Kidney tubule cell (primary cell): ENCODE data around the gene CENPX.

Source experiments
- DNase-seq: peaks from one replicate; pipeline ENCODE4 v3.0.0-alpha.2; 2018; ENCODE audit warnings: low spot score

Gene CENPX

DNA sequence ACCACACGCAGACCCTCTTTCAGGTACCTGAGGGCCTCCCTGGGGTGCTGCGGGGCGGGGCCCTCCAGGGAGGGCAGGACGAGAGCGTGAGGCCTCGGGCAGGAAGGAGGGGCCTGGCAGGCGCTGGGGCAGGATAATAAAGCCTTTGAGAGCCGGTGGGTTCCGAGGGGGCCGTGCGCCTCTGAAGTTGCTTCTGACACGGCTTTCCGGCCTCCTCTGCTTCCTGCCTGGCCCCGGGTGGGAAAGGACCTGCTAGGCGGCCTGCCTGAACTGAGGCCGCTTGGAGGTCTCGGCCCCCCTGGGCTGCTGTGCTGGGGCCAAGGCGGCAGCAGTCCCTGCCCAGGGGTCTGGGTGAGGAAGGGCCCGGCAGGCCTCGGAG lies 10.4 kb downstream of the CENPX start:
- no peak for DNase-seq

DNA sequence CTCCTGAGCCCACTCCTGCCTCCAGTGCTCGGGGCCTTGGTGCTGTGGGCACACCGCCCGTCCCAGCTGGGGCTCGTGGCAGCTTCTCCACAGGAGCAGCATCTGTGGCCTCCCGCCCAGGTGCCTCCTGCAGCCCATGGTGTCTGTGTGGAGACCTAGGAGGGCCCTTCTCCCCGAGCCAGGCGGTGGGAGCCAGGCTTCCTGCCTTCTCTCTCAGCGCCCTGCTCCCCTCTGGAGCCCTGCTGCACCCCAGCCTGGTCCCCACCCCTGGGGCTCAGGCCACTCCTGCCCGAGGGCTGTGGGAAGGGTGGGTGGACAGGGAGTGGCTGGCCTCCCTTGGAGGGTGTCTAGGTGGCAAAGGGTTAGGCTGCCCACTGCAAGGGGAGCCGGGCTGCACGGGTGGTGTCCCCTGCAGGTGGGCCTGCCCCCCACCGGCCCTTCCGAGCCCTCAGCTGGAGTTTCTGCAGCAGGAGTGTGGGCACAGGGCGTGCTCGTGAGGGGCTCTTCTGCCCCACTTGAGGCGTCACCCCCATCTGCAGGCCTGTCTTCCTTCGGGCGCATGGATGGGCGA lies 11.0 kb downstream of the CENPX start:
- no peak for DNase-seq

DNA sequence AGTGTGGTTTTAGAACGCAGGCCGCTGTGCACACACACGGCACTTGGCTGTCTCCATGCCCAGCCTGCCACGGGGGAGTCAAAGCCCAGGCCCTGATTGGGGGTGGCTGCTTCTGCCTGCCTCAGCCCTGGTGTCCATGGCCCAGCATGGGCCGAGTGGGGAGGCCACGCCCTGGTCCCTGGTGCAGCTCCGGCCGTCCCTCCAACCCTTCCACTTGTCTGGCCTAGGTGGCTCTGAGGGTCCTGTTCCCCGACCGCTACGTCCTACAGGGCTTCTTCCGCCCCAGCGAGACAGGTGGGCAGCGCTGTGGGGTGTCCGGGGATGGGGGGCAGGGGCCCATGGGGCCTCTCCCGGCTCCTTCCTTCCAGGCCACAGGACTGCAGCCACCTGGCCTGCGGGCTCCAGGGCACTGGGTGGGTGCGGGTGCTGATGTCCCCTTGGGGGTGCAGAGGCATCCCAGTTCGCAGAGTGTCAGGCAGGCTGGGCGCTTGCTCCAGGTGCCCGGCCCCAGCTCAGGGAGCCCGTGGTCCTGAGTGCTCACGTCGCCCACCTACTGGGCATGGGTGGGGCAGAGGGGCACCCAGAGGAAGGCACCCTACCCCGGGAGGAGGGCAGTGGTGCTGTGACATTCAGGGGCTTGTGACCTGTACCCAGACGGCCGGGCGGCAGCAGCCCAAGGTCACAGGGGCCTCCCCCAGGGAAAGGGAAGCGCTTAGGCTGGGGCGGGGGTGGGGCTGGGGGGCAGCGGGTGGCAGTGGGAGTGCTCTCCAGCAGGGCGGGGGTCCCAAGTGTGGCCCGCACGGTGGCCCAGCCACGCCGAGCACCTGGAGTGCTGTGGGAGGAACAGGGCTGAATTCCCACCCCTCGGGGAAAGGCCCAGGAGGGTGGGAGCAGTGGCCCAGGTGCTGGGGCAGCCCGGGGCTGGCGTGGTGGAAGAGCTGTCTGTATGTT lies 11.8 kb downstream of the CENPX start:
- no peak for DNase-seq

DNA sequence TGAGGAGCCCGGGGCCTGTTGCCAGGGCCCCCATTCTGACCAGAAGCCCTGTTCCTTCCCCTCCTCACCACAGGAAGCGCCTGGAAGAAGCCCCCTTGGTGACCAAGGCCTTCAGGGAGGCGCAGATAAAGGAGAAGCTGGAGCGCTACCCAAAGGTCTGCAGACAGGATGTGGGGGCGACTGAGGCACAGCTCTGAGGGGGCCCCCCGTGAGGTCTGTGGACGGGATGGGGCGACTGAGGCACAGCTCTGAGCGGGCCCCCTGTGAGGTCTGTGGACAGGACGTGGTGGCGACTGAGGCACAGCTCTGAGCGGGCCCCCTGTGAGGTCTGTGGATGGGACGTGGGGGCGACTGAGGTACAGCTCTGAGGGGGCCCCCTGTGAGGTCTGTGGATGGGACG lies 13.3 kb downstream of the CENPX start:
- no peak for DNase-seq

DNA sequence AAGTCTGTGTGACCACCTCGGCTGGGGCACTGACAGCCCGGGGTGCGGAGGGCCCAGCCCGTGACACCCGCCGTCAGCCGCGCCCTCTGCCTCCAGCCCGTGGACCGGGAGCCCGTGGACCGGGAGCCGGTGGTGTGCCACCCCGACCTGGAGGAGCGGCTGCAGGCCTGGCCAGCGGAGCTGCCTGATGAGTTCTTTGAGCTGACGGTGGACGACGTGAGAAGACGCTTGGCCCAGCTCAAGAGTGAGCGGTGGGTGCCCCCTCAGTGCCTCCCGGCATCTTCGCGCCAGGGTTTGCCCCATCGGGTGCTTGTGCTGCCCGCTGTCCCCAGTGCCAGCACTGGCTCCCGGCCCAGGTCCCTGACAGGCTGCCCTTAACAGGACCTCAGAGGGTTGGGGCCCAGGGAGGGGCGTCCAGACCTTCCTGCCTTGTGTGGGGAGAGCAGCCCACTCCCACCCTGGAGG lies 13.7 kb downstream of the CENPX start:
- no peak for DNase-seq

DNA sequence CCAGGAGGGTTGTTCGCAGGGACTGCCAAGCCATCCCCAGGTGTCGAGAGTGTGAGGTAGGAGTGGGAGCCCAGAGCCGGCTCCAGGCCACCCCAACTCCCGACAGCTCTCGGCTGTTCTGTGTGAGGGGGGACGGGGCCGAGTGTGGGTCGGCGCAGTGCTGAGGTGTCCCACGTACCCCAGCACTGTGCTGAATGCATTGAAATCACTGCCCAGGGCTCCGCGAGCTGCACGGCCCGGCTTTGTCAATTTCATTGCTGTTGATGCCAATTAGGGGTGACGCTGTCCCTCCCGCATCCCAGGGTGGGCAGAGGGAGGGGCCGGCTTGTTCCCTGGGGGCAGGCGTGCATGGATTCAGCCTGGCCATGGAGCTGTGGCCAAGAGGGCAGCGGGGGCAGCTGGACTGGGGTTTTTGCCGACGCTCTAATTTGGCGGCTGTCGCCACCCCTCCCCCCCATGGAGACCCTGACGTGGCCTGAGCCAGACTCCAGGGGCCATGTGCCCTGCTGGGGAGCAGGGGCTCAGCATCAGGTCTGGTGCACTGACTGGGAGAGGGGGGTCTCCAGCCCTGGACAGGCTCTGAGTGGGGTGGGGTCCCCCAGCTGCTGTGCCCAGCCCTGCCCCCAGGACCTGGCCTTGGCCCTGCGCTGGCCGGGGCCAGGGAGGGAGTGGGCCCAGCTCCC lies 14.3 kb downstream of the CENPX start:
- DNase-seq, result no peak

DNA sequence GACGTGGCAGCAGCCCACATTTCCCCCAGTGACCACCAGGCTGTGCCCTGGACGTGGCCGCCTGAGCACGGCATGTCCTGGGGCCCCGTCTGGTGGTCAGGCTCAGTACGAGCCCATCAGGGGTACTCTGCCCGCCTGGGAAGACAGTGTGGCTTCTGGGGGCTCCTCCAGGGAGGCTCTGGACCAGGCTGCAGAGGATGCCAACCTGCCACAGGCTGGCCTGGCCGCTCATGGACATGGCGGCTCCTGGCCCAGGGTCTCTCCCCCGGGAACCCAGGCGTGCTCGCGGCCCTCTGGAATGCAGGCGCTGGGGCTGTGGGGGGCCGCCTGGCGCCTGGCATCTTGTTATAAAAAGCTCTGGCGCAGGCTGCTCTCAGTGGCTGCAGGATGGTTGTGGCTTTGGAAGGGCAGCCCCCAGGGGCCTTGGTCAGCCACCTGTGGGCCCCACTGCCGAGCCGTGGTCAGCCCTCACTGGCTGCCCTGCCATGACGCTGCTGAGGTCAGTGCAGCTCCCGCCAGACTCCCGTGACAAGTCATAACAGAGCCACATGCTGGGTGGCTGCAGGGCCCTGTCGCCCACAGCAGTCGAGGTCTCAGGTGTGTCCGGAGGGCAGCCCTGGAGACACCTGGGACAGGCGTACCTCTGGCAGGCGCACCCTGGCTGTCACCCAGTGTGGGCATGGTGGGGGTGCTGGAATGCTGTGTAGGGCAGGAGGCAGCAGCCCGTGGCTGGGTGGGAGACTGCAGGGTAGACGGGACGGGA lies 15.0 kb downstream of the CENPX start:
- no peak for DNase-seq

DNA sequence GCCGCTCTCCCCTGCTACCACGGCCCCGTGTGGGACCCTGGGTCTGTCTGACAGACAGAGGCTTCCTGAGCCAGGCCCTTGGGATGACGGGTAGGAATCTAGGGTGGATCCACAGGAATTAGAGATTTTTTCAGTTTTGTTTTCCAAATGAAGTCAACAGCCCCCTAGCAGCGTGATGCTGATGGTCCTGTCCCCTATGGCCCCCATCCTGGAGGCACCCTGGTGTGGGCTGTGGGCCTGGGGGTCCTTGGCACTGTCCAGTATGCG lies 15.5 kb downstream of the CENPX start:
- no peak for DNase-seq

DNA sequence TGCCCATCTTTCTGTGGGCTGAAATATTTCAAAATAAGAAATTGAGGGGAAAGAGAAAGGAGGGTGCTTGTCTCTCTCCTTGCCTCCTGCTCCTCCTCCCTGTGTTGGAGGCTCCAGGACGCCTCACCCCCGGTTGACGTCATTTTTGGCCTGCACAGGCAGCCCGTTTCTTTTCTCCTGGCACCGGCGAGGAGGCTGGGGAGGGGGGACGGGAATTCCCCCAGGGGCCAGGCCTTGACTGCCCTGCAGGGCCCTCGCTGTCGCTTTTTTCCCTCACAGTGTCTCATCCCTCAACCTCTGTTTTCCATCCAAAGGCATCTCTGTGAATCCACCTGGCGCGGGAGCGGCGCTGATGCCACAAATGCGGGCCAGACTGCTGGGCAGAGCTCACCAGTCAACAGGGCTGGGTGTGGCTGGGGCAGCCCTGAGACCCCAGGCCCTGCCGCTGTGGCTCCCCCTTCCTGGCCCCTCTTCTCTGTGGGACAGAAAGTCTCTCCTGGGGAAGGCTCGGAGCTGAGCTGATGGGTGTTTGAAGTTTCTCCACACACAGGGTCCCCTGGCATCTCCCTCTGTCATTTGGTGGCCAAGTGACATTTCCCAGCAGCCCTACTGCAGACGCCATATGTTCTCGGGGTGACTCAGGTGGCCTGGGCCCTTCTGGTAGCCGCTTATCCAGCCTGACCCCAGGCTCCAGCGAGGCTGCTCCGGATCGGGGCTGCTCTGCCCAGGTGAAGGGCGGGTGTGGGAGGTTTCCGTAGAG lies 16.0 kb downstream of the CENPX start:
- no peak for DNase-seq

DNA sequence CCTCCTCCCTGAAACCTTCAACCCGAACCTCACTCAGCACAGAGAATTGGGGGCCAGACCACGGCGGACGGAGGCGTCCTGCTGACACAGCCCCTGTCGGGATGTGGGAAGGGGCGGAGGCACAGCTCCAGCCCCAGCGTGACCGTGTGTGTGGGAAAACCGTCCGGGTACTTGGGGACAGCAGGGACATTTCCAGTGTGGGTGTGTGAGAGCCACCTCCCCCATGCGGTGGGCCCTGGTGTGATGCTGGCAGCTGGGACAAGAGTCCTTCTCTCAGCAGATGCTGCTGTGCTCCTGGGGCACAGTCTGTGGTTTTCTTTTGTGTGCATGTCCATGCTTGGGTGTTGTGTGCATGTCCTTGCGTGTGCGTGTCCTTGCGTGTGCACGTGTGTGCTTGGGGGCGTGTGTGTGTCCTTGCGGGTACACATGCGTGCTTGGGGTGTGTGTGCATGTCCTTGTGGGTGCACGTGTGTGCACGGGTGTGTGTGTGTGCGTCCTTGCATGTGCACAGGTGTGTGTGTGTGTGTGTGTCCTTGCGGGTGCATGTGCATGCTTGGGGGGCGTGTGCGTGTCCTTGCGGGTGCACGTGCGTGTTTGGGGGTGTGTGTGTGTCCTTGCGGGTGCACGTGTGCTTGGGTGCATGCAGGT lies 16.9 kb downstream of the CENPX start:
- no peak for DNase-seq

DNA sequence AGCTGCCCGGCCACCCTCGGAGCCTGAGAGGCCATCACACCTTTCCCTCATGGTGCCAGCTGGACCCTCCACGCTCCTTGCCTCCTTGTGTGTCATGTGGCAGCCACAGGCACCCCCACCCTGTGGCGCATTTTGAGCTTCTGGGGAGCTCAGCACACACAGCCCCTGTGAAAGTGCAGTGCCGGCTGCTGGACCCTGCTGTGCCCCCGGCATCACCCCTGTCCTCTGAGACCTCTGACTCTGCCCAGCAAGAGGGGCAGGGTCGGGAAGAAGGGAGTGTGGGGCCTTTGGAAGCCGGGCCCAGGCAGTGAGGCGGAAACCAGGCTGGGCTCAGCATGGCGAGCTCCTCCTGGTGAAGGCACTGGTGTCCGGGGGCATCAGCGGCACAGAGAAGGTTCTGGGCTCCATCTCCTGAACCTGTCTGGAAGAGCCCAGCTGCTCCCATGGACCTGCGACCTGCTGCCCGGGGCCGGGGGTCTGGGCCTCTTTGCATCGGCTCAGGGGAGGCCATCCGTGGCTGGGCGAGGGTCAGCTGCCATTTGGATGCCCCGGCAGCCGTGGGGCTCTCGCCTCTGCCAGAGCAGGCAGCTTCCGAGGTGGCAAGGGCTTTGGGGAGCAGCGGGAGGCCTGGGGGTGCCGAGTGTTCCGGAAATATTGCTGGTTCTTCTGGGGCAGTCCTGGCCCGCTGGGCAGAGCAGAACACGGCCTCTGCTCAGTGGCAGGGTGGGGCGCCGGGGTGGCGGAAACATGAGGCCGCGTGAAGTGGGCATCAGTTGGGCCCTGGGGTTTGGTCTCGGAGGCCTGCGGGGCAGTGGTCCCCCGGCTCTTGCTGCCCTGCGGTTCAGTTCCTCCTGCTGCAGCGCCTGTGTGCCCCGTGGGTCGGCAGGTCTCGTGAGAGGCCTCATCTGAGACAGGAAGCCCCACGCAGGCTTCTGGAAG lies 17.9 kb downstream of the CENPX start:
- DNase-seq, result no peak

DNA sequence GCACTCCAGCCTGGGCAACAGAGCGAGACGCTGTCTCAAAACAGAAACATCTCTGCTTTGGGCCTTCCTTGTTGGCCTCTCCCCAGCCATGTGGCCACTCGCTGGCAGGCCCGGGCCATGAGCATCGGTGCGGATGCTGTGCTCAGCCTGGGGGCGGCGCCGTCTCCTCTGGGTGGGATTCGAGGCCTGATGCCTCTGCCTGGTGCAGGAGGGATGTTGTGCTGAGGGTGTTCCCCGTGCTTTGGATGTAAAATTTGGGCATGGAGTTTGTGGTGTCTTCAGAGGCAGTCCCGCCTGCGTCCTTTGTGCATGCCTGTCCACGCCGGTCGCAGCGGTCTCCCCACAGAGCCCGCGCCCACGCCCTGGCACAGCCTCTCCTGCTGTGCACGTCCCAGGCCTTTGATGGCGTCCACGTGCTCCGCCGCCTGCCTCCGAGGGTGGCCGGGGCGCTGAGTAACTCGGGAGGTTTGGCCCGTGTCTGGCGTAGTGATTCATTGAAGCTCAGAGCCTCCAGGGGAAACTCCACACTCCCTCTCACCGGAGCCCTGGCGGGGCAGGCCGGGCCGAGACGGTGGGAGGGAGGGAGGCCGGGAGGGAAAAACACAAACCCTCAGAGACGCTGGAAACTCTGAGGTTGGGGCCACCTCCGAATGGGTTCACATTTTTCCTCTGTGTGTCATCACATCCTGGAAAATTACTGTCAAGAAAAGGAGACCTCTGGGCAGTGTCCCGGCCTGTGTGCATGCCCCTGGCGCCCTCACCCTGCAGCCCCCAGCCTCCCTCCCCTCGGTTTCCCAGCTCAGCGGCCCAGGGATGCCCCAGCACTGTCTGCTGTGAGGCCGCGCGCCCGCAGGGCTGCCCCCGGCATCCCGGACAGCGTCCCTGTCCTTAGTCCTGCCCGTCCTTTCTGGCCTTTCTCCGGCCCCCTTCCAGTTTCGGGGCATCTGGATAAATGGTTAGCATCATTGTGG lies 19.0 kb downstream of the CENPX start:
- DNase-seq, result peak; percentile 97

DNA sequence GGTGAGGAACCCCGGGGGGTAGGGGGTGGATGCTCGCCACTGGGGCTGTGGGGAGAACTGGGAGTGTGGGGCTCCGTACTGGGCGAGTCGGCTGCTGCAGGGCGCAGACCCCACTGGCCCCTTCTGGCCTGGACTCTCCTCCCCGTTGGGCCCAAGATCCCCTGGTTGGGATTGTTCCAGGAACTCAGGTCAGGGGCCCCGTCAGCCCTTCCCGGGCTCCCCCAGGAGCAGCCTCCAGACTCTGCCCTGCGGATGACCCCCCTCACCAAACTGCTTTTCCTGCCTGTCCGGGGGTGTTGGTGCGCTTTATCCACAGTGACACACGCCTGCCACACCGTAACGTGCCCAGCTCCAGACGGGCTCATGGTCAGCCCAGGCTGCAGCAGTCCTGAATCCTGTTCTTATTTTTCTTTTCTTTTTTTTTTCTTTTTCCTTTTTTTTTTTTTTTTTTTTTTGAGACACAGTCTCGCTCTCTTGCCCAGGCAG lies 21.1 kb downstream of the CENPX start:
- no peak for DNase-seq

DNA sequence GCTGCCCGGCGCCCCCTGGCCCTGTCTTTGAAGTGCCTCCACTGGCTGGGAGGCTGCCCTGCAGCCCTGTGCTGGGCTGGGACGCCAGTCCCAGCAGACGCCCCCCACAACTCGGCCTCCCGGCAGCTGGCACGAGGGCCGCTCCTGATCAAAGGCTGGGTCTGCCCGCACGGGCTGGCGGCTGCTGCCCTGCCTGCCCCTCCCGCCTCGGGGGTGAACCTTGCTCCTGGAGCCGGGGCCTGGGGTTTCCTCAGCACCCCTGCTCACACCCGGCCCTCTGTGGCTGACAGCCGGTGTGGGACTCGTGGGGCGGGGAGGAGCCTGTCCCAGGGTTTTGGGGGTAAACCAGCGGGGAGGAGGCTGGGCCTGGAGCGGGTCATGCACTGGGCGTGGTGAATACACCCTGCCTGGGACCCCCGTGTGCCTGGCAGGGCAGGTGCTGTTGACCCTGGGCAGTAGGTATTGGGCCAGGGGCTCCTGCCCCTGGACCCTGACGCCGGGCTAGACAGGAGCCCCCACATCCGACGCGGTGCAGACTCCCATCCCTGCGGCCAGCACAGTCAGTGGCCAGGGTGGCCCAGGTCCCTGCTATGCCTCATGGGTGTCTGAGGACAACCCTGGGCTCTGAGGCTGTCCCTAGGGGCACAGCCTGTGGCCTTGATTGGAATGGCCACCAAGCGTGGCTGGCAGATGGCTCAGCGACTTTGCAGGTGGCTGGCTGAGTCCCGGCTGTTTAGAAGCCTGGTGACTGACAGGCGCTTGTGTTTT lies 21.7 kb downstream of the CENPX start:
- DNase-seq, result no peak

DNA sequence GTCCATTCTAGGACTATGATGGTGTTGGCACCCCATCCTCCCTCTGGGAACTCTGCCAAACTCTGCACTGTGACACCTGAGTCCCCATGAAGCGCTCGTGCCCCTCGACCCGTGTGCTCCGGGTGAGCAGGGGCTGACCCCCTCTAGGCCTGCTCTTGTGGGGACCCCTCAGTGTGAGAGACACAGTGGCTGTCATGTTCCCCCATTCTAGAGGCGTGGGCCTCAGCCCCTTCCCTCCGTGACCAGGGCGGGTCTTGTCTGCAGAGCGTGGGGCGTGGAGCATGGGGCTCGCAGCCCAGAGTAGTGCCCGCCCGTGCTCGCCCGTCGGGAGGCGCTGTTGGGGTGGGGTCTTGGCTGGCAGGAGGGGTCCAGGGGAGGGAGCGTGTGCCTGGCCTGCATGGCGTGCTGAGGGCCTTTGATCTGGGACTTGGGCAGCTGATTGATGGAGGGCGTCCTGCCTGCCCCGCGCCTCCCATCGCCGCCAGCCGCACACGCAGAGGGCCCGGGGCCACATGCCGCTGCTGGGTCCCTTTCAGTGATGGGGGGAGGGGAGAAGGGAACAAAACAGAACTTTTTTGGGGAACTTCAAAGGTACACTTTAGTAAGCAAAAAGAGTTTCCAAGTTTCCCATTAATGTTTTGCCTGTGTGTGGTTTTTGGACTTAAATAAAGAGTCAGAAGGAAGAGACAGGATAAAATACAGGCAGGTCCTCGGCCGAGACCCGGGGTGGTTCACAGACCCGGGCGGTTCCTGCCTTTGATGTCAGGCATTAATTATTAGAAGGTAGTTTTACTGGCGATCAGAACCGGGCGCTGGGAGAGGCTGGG lies 22.5 kb downstream of the CENPX start:
- no peak for DNase-seq

DNA sequence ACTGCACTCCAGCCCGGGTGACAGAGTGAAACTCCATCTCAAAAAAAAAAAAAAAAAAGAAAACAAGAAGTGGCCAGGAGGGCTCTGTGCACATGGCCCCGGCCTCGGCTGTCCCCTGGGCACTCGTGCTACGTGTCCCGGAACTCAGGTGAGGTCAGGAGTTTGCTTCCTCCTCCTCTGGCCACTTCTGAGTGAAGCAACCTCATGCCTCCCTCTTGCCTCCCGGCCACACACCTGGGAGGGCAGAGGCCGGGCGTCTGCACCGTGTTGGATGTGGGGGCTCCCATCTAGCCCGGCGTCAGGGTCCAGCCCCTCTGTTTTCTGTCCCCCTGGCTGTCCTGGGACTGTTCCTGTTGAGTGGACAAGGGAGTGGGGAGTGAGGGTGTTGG lies 23.1 kb downstream of the CENPX start:
- no peak for DNase-seq
